K562 (cell line): ENCODE data around the gene MTARC2. TPM values are rescaled to one million over a fixed set of nuclear protein-coding genes. Genes with fewer than 3 reads are reported as not detected.

Experiments used
- ATAC-seq: fragments of 200-7000 bp; cut with Tn5 transposase; 3 replicates; pipeline ENCODE4 v1.9.1; 2020; ENCODE audit warnings: moderate library complexity
- BruUV-seq: library from RNA; stranded (reverse); fragments of 400-500 nt; replicated peaks from 2 replicates; lab custom pipeline; 2021; lab: Mats Ljungman, UMichigan
- CTCF ChIA-PET: fragments of 300-600 bp; formaldehyde crosslinking; extraction: SDS; loops from one replicate; lab custom pipeline; 2021; ENCODE audit warnings: low intra/inter-chr PET ratio; lab: Yijun Ruan, JAX
- POLR2A ChIA-PET: fragments of 300-600, 350-650 bp; sonication (Branson Sonifier 250); formaldehyde crosslinking; extraction: SDS; loops from one replicate; lab custom pipeline; 2021; ENCODE audit warnings: antibody characterized with exemption, inconsistent platforms; lab: Yijun Ruan, JAX
- DNase-seq, 4 experiments: peaks; one replicate each; pipeline versions ENCODE4 v3.0.0 to v3.0.0-alpha.2; 2011 to 2018; ENCODE audit warnings: low spot score in 3 of 4, mixed read lengths in 3 of 4; ENCODE audit errors: extremely low read depth in 1 of 4
- FAIRE-seq: peaks from 2 replicates; lab custom pipeline; 2011; peaks lifted over from hg19 to GRCh38; lab: Jason Lieb, UNC
- H2AFZ ChIP-seq: 2 replicates; pipeline ENCODE4 v1.6.0; 2011; ENCODE audit warnings: low read depth, low read length, control low read depth, inconsistent platforms
- H3K27ac ChIP-seq: fragments of 200-600 bp; 3 replicates; pipeline ENCODE4 v1.8.0; 2011; ENCODE audit warnings: low read depth, mild to moderate bottlenecking, control low read depth, inconsistent platforms, low read length, moderate library complexity, mixed read lengths; ENCODE audit errors: extremely low read depth
- H3K27me3 ChIP-seq, 2 experiments: fragments of 300-600 bp in 1 of 2; 2 replicates in 1 of 2; 3 replicates in 1 of 2; pipeline versions ENCODE4 v1.6.0 to v1.8.0; 2011; ENCODE audit warnings: inconsistent platforms in 2 of 2, low read length in 2 of 2, mild to moderate bottlenecking in 1 of 2, mixed read lengths in 1 of 2, moderate library complexity in 1 of 2; ENCODE audit not compliant: control insufficient read depth in 2 of 2, insufficient read depth in 2 of 2
- H3K36me3 ChIP-seq: fragments of 300-600 bp; 3 replicates; pipeline ENCODE4 v1.8.0; 2011; ENCODE audit warnings: mild to moderate bottlenecking, low read length, inconsistent platforms; ENCODE audit not compliant: control insufficient read depth, insufficient read depth
- H3K4me1 ChIP-seq, 2 experiments: fragments of 200-600 bp in 1 of 2; replicated peaks in 1 of 2; 2 replicates in 1 of 2; 3 replicates in 1 of 2; pipeline versions ENCODE4 v1.5.1 to v1.8.0; 2011; ENCODE audit warnings: inconsistent platforms in 2 of 2, low read length in 2 of 2, mild to moderate bottlenecking in 1 of 2, mixed read lengths in 1 of 2, moderate library complexity in 1 of 2; ENCODE audit not compliant: control insufficient read depth in 2 of 2, insufficient read depth in 2 of 2
- H3K4me2 ChIP-seq: 2 replicates; pipeline ENCODE4 v1.6.1; 2011; ENCODE audit warnings: low read length, control low read depth, inconsistent platforms, mixed read lengths; ENCODE audit not compliant: insufficient read depth
- H3K4me3 ChIP-seq: fragments of 200-600 bp; sonication (generic), shearing (Covaris generic); 2 replicates; pipeline ENCODE4 v1.5.1; 2016; ENCODE audit warnings: control low read depth, inconsistent platforms
- H3K79me2 ChIP-seq: fragments of 200-600 bp; 3 replicates; pipeline ENCODE4 v1.8.0; 2011; ENCODE audit warnings: low read length, inconsistent platforms; ENCODE audit not compliant: control insufficient read depth, insufficient read depth
- H3K9ac ChIP-seq, 2 experiments: 2 replicates each; pipeline versions ENCODE4 v1.6.0 to v1.6.1; 2011; ENCODE audit warnings: low read depth in 2 of 2, low read length in 2 of 2, control low read depth in 1 of 2, inconsistent platforms in 1 of 2, mild to moderate bottlenecking in 1 of 2, mixed read lengths in 1 of 2; ENCODE audit not compliant: insufficient read depth in 1 of 2
- H3K9me1 ChIP-seq: one replicate; pipeline ENCODE4 v1.6.0; 2011; ENCODE audit warnings: inconsistent platforms, mild to moderate bottlenecking, low read length, moderate library complexity; ENCODE audit not compliant: control insufficient read depth, insufficient read depth
- H3K9me3 ChIP-seq: replicated peaks from 2 replicates; pipeline ENCODE4 v1.5.1; 2011; ENCODE audit warnings: low read depth, low read length, inconsistent platforms; ENCODE audit not compliant: control insufficient read depth, insufficient read depth
- H4K20me1 ChIP-seq: replicated peaks from 2 replicates; pipeline ENCODE4 v1.6.1; 2011; ENCODE audit warnings: low read length, inconsistent platforms, mixed read lengths; ENCODE audit not compliant: control insufficient read depth, insufficient read depth
- CBX2 ChIP-seq: fragments of 200-600 bp; sonication (generic); IDR thresholded peaks from one replicate; pipeline ENCODE4 v1.6.1; 2012; ENCODE audit warnings: mild to moderate bottlenecking, low read length, inconsistent platforms; ENCODE audit not compliant: insufficient read depth, poor library complexity, severe bottlenecking
- CHCHD3 ChIP-seq: fragments of 250-450 bp; sonication (Bioruptor Pico); IDR thresholded peaks from 2 replicates; pipeline ENCODE4 v2.1.2; 2022; ENCODE audit warnings: mild to moderate bottlenecking
- CXXC5 ChIP-seq: fragments of 250-450 bp; sonication (Bioruptor Pico); IDR thresholded peaks from 2 replicates; pipeline ENCODE4 v1.8.0; 2022; ENCODE audit warnings: inconsistent platforms, mild to moderate bottlenecking, moderate library complexity
- DEAF1 ChIP-seq: fragments of 450-650 bp; formaldehyde crosslinking; IDR thresholded peaks from 2 replicates; pipeline ENCODE4 v1.4.0; 2020; ENCODE audit warnings: mild to moderate bottlenecking, moderate library complexity
- MED1 ChIP-seq: sonication (generic); formaldehyde crosslinking; IDR thresholded peaks from 2 replicates; pipeline ENCODE4 v1.8.1; 2023; ENCODE audit warnings: missing genetic modification reagents, borderline replicate concordance
- NKRF ChIP-seq: fragments of 450-650 bp; IDR thresholded peaks from 2 replicates; pipeline ENCODE4 v1.6.1; 2016; ENCODE audit warnings: borderline replicate concordance
- POLR2B ChIP-seq: fragments of 450-650 bp; IDR thresholded peaks from 2 replicates; pipeline ENCODE4 v1.6.1; 2018; ENCODE audit warnings: low read depth; ENCODE audit not compliant: partially characterized antibody
- TEAD1 ChIP-seq, 2 experiments: fragments of 450-650 bp in 1 of 2; sonication (generic) in 1 of 2; formaldehyde crosslinking; IDR thresholded peaks; 2 replicates each; pipeline versions ENCODE4 v1.4.0 to v1.8.0; 2020 to 2022; ENCODE audit warnings: mild to moderate bottlenecking in 2 of 2, missing genetic modification reagents in 1 of 2
- XRCC4 ChIP-seq: IDR thresholded peaks from one replicate; pipeline ENCODE4 v1.6.1; 2011; ENCODE audit not compliant: insufficient read depth, insufficient read length; ENCODE audit errors: extremely low read depth
- ZNF316 ChIP-seq: fragments of 450-650 bp; IDR thresholded peaks from 2 replicates; pipeline ENCODE4 v1.6.1; 2016
- ZNF592 ChIP-seq: fragments of 450-650 bp; IDR thresholded peaks from 2 replicates; pipeline ENCODE4 v1.6.1; 2017; ENCODE audit warnings: antibody characterized with exemption, mild to moderate bottlenecking
- WGBS: fragments of 100-300 bp; shearing (Covaris generic); methylation state at CpG from one replicate; pipeline ENCODE4 v1.1.6; 2016; ENCODE audit warnings: low coverage, mixed read lengths; ENCODE audit not compliant: insufficient coverage; ENCODE audit errors: missing lambda C conversion rate; 5-methylcytosine and 5-hydroxymethylcytosine counted together
- in situ Hi-C: fragments of 300-500 bp; cut with MboI; formaldehyde crosslinking; loops from 4 replicates; pipeline ENCODE4 v1.15.0; 2018; ENCODE audit warnings: inconsistent platforms, mixed read lengths
- intact Hi-C: fragments of 100-400 bp; cut with micrococcal nuclease; formaldehyde crosslinking; loops from 2 replicates; pipeline ENCODE4 v1.14.2; 2022
- polyA plus RNA-seq, 8 experiments: library from polyadenylated mRNA; depleted of rRNA in 4 of 8; stranded (reverse) in 5 of 8; unstranded in 3 of 8; fragments of >200 nt; fragmentation: Nextera tagmentation in 2 of 8; fragmentation: Illumina TruSeq in 1 of 8; extraction: Ambion mirVana in 2 of 8; extraction: Trizol in 1 of 8; gene quantifications; 2 replicates each; pipeline versions ENCODE4 v1.2.1 to v1.2.3, GENCODE V29; 2011 to 2014; ENCODE audit warnings: inconsistent platforms in 1 of 8, missing spikeins in 1 of 8
- total RNA-seq, 7 experiments: library from RNA; depleted of rRNA in 6 of 7; stranded (reverse); fragments of >200 nt in 6 of 7; fragmentation: Illumina TruSeq in 2 of 7; extraction: Trizol in 2 of 7; gene quantifications; 2 replicates each; pipeline versions ENCODE4 v1.2.1 to v1.2.3, GENCODE V29; 2011 to 2021; ENCODE audit warnings: low replicate concordance in 1 of 7

MTARC2 gene
- total and polyA plus RNA-seq, 9 of the 15 experiments (the other 6 are each of a cell fraction or from before 2014, with no cell fraction given) = 0.03 to 0.35 TPM; not detected in 7

- FAIRE-seq = no peak
Observed at GRCh38 chr1:220764757-220765156, 16.6 kb downstream of the MTARC2 start.

More at GRCh38 chr1:220764757-220765156, 16.6 kb downstream of the MTARC2 start:
- BruUV-seq = no TSS peak
- H3K4me1 ChIP-seq = peaks cover 3 to 12% of the 10 kb centered on the region in 2 experiments; a peak in 3 of 5 replicates
- H3K27ac ChIP-seq = no peak overlapping the region
- H3K36me3 ChIP-seq = no peaks in the 10 kb centered on the region
- peaks cover 0 to 27% of the 10 kb centered on the region in 2 experiments; a peak in 2 of 5 replicates for H3K27me3 ChIP-seq
- intact Hi-C loops (no loop called here), in situ Hi-C loops (no loop called here)
- WGBS = 2% methylated on average over 3 of the region's 3 CpGs
- no peaks in the 10 kb centered on the region for H3K9me1 ChIP-seq
- no peak overlapping the region for H2AFZ ChIP-seq
- H3K79me2 ChIP-seq = no peaks in the 10 kb centered on the region
- ChIA-PET CTCF (no interaction called here), POLR2A (no interaction called here)
- H3K9ac ChIP-seq = no peak overlapping the region
- DNase-seq (no peak), ATAC-seq (no peak)
- no peak overlapping the region for H3K4me2 ChIP-seq
- no peaks in the 10 kb centered on the region for H4K20me1 ChIP-seq
- TF ChIP-seq POLR2B = no peak
- no peak for TF ChIP-seq MED1
- TF ChIP-seq ZNF316 = no peak
- TF ChIP-seq DEAF1 = no peak
- TF ChIP-seq XRCC4 = no peak
- TF ChIP-seq CBX2 = no peak
- no peak for TF ChIP-seq CXXC5 (CRISPR knock-in tag)
- no peak for TF ChIP-seq TEAD1 (CRISPR knock-in tag; IDR thresholded peaks at IDR 0.05)
- no peak for TF ChIP-seq CHCHD3 (CRISPR knock-in tag)
- TF ChIP-seq ZNF592 = no peak
- no peak for TF ChIP-seq NKRF
- H3K9me3 ChIP-seq = no peaks in the 10 kb centered on the region
- H3K4me3 ChIP-seq = no peak overlapping the region
